H4 (cell line): ENCODE results near the gene MATR3. TPM values are rescaled to one million over a fixed set of nuclear protein-coding genes. Genes with fewer than 3 reads are reported as not detected.
A peak's percentile ranks its signal among the peaks of the same experiment; 100 is the strongest.
"Not testable (repeated sequence)": the region's sequence is repeated elsewhere in the genome, so short reads cannot be mapped to it uniquely, and the experiment has no call there.

ENCODE experiments used
- DNase-seq: peaks from one replicate; pipeline ENCODE4 v3.0.0-alpha.2; 2015; ENCODE audit warnings: low spot score
- total RNA-seq: library from RNA; depleted of rRNA; stranded (reverse); fragments of >200 nt; shearing (Covaris generic); gene quantifications from 2 replicates; pipeline ENCODE4 v1.2.3, GENCODE V29; 2014; rRNA removed

MATR3 gene
- total RNA-seq = 241 and 248 TPM in 2 replicates

GRCh38 chr5:139293507-139294373 lies at the start of gene MATR3:
TSS of gene MATR3 (plus strand) at chr5:139293740. CDS start at chr5:139307416, 13,676 bp downstream.
- DNase-seq = peak; percentile 92

- DNase-seq = no peak
These were observed 47.8 kb upstream of the MATR3 start for GRCh38 chr5:139245637-139246339.

GRCh38 chr5:139246394-139246793 lies 47.1 kb upstream of the MATR3 start:
- peak; percentile 61 for DNase-seq

GRCh38 chr5:139248826-139249453 lies 44.6 kb upstream of the MATR3 start:
- DNase-seq = no peak

GRCh38 chr5:139251281-139251687 lies 42.3 kb upstream of the MATR3 start:
- DNase-seq = no peak

- DNase-seq = no peak
These were observed 41.7 kb upstream of the MATR3 start for GRCh38 chr5:139251695-139252288.

GRCh38 chr5:139253115-139253514 lies 40.4 kb upstream of the MATR3 start:
- no peak for DNase-seq

GRCh38 chr5:139256820-139257219 lies 36.7 kb upstream of the MATR3 start:
- DNase-seq = no peak

- no peak for DNase-seq
These were observed 31.3 kb upstream of the MATR3 start for GRCh38 chr5:139262059-139262741.

GRCh38 chr5:139262742-139263445 lies 30.6 kb upstream of the MATR3 start:
- DNase-seq = peak; percentile 92

GRCh38 chr5:139263536-139263935 lies 30.0 kb upstream of the MATR3 start:
- DNase-seq = no peak

- DNase-seq = no peak
These were observed 29.6 kb upstream of the MATR3 start for GRCh38 chr5:139263946-139264345.

GRCh38 chr5:139265001-139265400 lies 28.5 kb upstream of the MATR3 start:
- DNase-seq = no peak

GRCh38 chr5:139266236-139266635 lies 27.3 kb upstream of the MATR3 start:
- no peak for DNase-seq

- DNase-seq = no peak
These were observed 26.1 kb upstream of the MATR3 start for GRCh38 chr5:139267481-139267880.

- DNase-seq = no peak
These were observed 25.0 kb upstream of the MATR3 start for GRCh38 chr5:139268364-139269202.

GRCh38 chr5:139270718-139271117 lies 22.8 kb upstream of the MATR3 start:
- DNase-seq = not testable (repeated sequence)

GRCh38 chr5:139271201-139272027 lies 22.1 kb upstream of the MATR3 start:
- peak; percentile 91 for DNase-seq
